Measurements from ENCODE around the gene SMIM28.

GRCh38 chr6:138382498-138383265, 5.0 kb downstream of the SMIM28 start:
- TF ChIP-seq CTCF (IDR thresholded peaks at IDR 0.05) (no peak), POLR2A (IDR thresholded peaks at IDR 0.05) (no peak), EP300 (IDR thresholded peaks at IDR 0.05) (no peak)

All from ovary (tissue), 3 donors.